Skeletal muscle satellite cell (primary cell): ENCODE measurements around the gene DOCK4.

ENCODE experiments used
- H3K27me3 ChIP-seq: 2 replicates; pipeline ENCODE4 v1.7.0; 2013; ENCODE audit warnings: low read length; ENCODE audit not compliant: control insufficient read depth, insufficient read depth
- H3K36me3 ChIP-seq: 2 replicates; pipeline ENCODE4 v1.7.0; 2013; ENCODE audit warnings: mild to moderate bottlenecking, control low read depth, low read length; ENCODE audit not compliant: insufficient read depth
- H3K4me1 ChIP-seq: 2 replicates; pipeline ENCODE4 v1.7.0; 2013; ENCODE audit warnings: low read length; ENCODE audit not compliant: control insufficient read depth, insufficient read depth
- H3K4me2 ChIP-seq: 2 replicates; pipeline ENCODE4 v1.7.0; 2013; ENCODE audit warnings: mild to moderate bottlenecking, low read length
- H3K4me3 ChIP-seq: 2 replicates; pipeline ENCODE4 v1.7.0; 2013; ENCODE audit warnings: low read length
- H3K9ac ChIP-seq: 2 replicates; pipeline ENCODE4 v1.7.0; 2013; ENCODE audit warnings: mild to moderate bottlenecking, low read depth, low read length, moderate library complexity
- H3K9me3 ChIP-seq: replicated peaks from 2 replicates; pipeline ENCODE4 v1.7.0; 2013; ENCODE audit warnings: mild to moderate bottlenecking, control low read depth, low read length

Gene DOCK4

DNA sequence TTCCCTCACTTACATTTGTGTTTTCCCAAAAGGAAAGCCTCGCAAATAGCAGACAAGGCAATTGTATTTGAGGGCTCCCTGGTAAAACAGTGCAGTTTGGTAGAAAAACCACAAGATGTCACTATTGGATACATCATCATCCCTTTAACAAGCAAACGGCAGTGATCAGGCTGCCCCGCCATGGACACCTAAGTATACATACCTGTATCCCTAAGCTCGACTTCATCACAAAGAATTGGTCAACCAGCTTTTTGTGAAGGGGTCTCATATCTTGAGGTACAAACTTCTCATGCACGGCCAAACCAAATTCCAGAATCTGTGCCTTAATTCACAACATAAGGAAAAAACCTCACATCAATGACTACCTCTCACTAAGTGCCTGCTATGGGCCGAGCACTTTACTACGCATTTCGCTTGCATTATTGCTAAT lies 464.4 kb downstream of the DOCK4 start:
- Histone ChIP-seq H3K9ac (no peak overlapping the region), H3K4me2 (no peak overlapping the region), H3K4me1 (peaks cover 13% of the 10 kb centered on the region), H3K9me3 (no peaks in the 10 kb centered on the region), H3K4me3 (no peak overlapping the region), H3K27me3 (no peaks in the 10 kb centered on the region), H3K36me3 (peaks cover 7% of the 10 kb centered on the region)

- Histone ChIP-seq H3K9me3 (no peaks in the 10 kb centered on the region), H3K4me3 (no peak overlapping the region), H3K36me3 (peaks cover 7% of the 10 kb centered on the region)
These were observed 465.3 kb downstream of the DOCK4 start for GRCh38 chr7:111740942-111741341.

DNA sequence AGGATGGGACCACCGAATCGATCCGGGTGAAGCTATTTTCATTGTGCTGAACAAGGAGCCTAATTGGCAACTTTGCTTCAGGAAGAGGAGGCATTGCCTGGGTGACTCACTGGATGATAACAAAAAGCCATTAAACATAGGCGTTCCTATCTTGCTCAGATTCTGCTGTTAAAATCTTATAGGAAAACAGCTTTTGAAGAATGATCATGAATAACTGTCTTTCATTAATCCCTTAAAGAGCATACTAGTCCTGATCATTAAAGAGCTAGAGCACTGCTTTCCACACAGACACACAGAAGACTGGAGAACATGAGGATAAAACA lies 469.7 kb downstream of the DOCK4 start:
- Histone ChIP-seq H3K4me2 (no peak overlapping the region), H3K9ac (no peak overlapping the region), H3K4me3 (no peak overlapping the region), H3K9me3 (no peaks in the 10 kb centered on the region), H3K4me1 (no peaks in the 10 kb centered on the region), H3K27me3 (no peaks in the 10 kb centered on the region), H3K36me3 (peaks cover 7% of the 10 kb centered on the region)

More at GRCh38 chr7:111740942-111741341, 465.3 kb downstream of the DOCK4 start:
- Histone ChIP-seq H3K4me2 (no peak overlapping the region), H3K27me3 (no peaks in the 10 kb centered on the region), H3K4me1 (peaks cover 13% of the 10 kb centered on the region), H3K9ac (no peak overlapping the region)

- H3K4me3 ChIP-seq: no peak overlapping the region
- H3K4me2 ChIP-seq: no peak overlapping the region
- H3K27me3 ChIP-seq: no peaks in the 10 kb centered on the region
- H3K9ac ChIP-seq: no peak overlapping the region
- no peaks in the 10 kb centered on the region for H3K9me3 ChIP-seq
- peaks cover 7% of the 10 kb centered on the region for H3K36me3 ChIP-seq
- H3K4me1 ChIP-seq: no peaks in the 10 kb centered on the region
These were observed 470.3 kb downstream of the DOCK4 start for GRCh38 chr7:111735661-111736551.

- Histone ChIP-seq H3K27me3 (no peaks in the 10 kb centered on the region), H3K4me2 (no peak overlapping the region), H3K36me3 (peaks cover 4% of the 10 kb centered on the region), H3K9me3 (no peaks in the 10 kb centered on the region), H3K4me3 (no peak overlapping the region), H3K4me1 (no peaks in the 10 kb centered on the region), H3K9ac (no peak overlapping the region)
These were observed 471.1 kb downstream of the DOCK4 start for GRCh38 chr7:111734954-111735660.

- Histone ChIP-seq H3K9ac (no peak overlapping the region), H3K36me3 (peaks cover 4% of the 10 kb centered on the region), H3K9me3 (no peaks in the 10 kb centered on the region), H3K4me1 (no peaks in the 10 kb centered on the region), H3K27me3 (no peaks in the 10 kb centered on the region), H3K4me2 (no peak overlapping the region), H3K4me3 (no peak overlapping the region)
These were observed 473.3 kb downstream of the DOCK4 start for GRCh38 chr7:111732923-111733322.

- H3K36me3 ChIP-seq: peaks cover 4% of the 10 kb centered on the region
- H3K27me3 ChIP-seq: no peaks in the 10 kb centered on the region
- no peaks in the 10 kb centered on the region for H3K9me3 ChIP-seq
These were observed 475.5 kb downstream of the DOCK4 start for GRCh38 chr7:111730476-111731300.

DNA sequence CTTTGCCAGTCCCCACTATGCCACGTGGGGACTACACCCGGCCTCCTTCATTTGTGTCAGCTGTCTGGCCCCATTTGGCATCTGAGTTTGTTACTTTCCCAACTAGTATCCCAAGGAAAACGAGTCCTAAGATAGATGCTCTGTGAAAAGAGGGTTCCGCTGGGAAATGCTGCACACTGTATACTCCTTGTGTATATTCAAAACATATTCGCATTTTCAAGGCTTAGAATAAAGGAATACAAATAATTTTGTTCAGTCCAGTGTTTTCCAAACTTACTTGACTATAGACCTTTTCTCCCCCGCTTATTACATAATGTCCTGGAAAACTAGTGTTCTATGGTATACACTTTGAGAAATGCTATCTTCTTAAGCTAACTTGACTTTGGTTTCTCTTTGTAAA lies 476.1 kb downstream of the DOCK4 start:
- Histone ChIP-seq H3K4me3 (no peak overlapping the region), H3K9ac (no peak overlapping the region), H3K27me3 (no peaks in the 10 kb centered on the region), H3K36me3 (peaks cover 4% of the 10 kb centered on the region), H3K4me1 (no peaks in the 10 kb centered on the region), H3K9me3 (no peaks in the 10 kb centered on the region), H3K4me2 (no peak overlapping the region)

More at GRCh38 chr7:111730476-111731300, 475.5 kb downstream of the DOCK4 start:
- no peaks in the 10 kb centered on the region for H3K4me1 ChIP-seq
- H3K4me3 ChIP-seq: no peak overlapping the region
- H3K4me2 ChIP-seq: no peak overlapping the region
- no peak overlapping the region for H3K9ac ChIP-seq

GRCh38 chr7:111729483-111729882 lies 476.7 kb downstream of the DOCK4 start:
- H3K4me3 ChIP-seq: no peak overlapping the region
- no peak overlapping the region for H3K9ac ChIP-seq
- peaks cover 4% of the 10 kb centered on the region for H3K36me3 ChIP-seq
- no peak overlapping the region for H3K4me2 ChIP-seq
- H3K4me1 ChIP-seq: no peaks in the 10 kb centered on the region
- no peaks in the 10 kb centered on the region for H3K27me3 ChIP-seq
- no peaks in the 10 kb centered on the region for H3K9me3 ChIP-seq

DNA sequence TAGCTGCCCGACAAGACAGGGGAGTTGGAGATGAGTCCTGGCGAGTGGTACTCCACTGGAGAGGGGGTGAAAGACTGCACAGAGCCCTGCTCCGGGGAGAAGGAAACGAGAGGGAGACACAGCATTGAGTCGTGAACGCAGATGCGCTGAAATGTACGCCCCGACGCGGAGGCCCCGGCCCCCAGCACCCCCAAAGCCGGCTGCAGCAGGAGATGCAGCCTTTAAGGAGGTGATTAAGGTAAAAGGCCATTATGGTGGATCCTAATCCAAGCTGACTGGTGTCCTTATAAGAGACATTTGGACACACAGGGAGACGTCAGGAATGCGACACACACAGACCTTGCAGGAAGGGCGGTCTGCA lies 477.6 kb downstream of the DOCK4 start:
- H3K4me3 ChIP-seq: no peak overlapping the region
- peaks cover 4% of the 10 kb centered on the region for H3K36me3 ChIP-seq
- H3K9me3 ChIP-seq: no peaks in the 10 kb centered on the region
- no peaks in the 10 kb centered on the region for H3K27me3 ChIP-seq
- H3K9ac ChIP-seq: no peak overlapping the region
- no peak overlapping the region for H3K4me2 ChIP-seq
- no peaks in the 10 kb centered on the region for H3K4me1 ChIP-seq

GRCh38 chr7:111727905-111728634 lies 478.1 kb downstream of the DOCK4 start:
- peaks cover 4% of the 10 kb centered on the region for H3K36me3 ChIP-seq
- no peaks in the 10 kb centered on the region for H3K9me3 ChIP-seq
- H3K4me3 ChIP-seq: no peak overlapping the region
- no peak overlapping the region for H3K4me2 ChIP-seq
- no peaks in the 10 kb centered on the region for H3K27me3 ChIP-seq
- H3K9ac ChIP-seq: no peak overlapping the region
- H3K4me1 ChIP-seq: no peaks in the 10 kb centered on the region
